Prostate gland (tissue), 2 donors: ENCODE measurements around the gene POLA2. TPM values are rescaled to one million over a fixed set of nuclear protein-coding genes. Genes with fewer than 3 reads are reported as not detected.
A peak's percentile ranks its signal among the peaks of the same experiment; 100 is the strongest.

Source experiments
- DNase-seq: peaks from one replicate; pipeline ENCODE4 v3.0.0-alpha.2; 2019; ENCODE audit warnings: low spot score
- H3K27ac ChIP-seq, 2 donors: fragments of 200-600 bp; sonication (generic); 2 replicates each; pipeline ENCODE4 v1.5.1; 2017 to 2019
- H3K27me3 ChIP-seq: fragments of 200-600 bp; sonication (generic); replicated peaks from 2 replicates; pipeline ENCODE4 v1.5.1; 2019; ENCODE audit not compliant: insufficient read depth
- H3K36me3 ChIP-seq, 2 donors: fragments of 200-600 bp; sonication (generic); 1 replicate in 1 of 2; 2 replicates in 1 of 2; pipeline versions ENCODE4 v1.5.1 to v1.8.1; 2017 to 2019
- H3K4me1 ChIP-seq: fragments of 200-600 bp; sonication (generic); replicated peaks from 2 replicates; pipeline ENCODE4 v1.5.1; 2019
- H3K4me3 ChIP-seq, 2 donors: fragments of 200-600 bp; sonication (generic); 2 replicates each; pipeline ENCODE4 v1.5.1; 2017 to 2019
- H3K9me3 ChIP-seq: fragments of 200-600 bp; sonication (generic); 2 replicates; pipeline ENCODE4 v1.5.1; 2017
- CTCF ChIP-seq, 4 experiments: fragments of 200-600 bp in 2 of 4; fragments of 450-650 bp in 2 of 4; sonication (generic) in 2 of 4; IDR thresholded peaks; 1 replicate in 3 of 4; 2 replicates in 1 of 4; pipeline ENCODE4 v1.5.1; 2016 to 2019; ENCODE audit warnings: antibody characterized with exemption in 4 of 4, mild to moderate bottlenecking in 2 of 4, moderate library complexity in 2 of 4
- POLR2A ChIP-seq: fragments of 450-650 bp; IDR thresholded peaks from one replicate; pipeline ENCODE4 v1.6.1; 2016; ENCODE audit warnings: antibody characterized with exemption, mild to moderate bottlenecking
- POLR2AphosphoS5 ChIP-seq: sonication (generic); formaldehyde crosslinking; IDR thresholded peaks from one replicate; pipeline ENCODE4 v1.6.1; 2017; ENCODE audit warnings: antibody characterized with exemption
- WGBS: methylation state at CpG from one replicate; pipeline ENCODE4 v1.1.5; 2018; 5-methylcytosine and 5-hydroxymethylcytosine counted together
- intact Hi-C: fragments of 100-400 bp; cut with DNase I; formaldehyde crosslinking; loops from one replicate; pipeline ENCODE4 v1.14.2; 2022
- total RNA-seq, 2 donors: library from RNA; depleted of rRNA; stranded (reverse); fragments of >200 nt; gene quantifications; one replicate each; pipeline ENCODE4 v1.1.0, GENCODE V29; 2016

POLA2 gene
- total RNA-seq, 2 donors from 2014 or later = 21.6 to 25.9 TPM

GRCh38 chr11:65305501-65306268 lies 43.9 kb downstream of the POLA2 start:
- intact Hi-C loops = no loop called here

GRCh38 chr11:65307298-65308229 lies 45.8 kb downstream of the POLA2 start:
- DNase-seq = no peak
- peaks cover 8% of the 10 kb centered on the region for H3K4me1 ChIP-seq
- intact Hi-C loops = no loop called here
- no peaks in the 10 kb centered on the region for H3K9me3 ChIP-seq
- H3K27ac ChIP-seq = no peak overlapping the region
- H3K27me3 ChIP-seq = no peaks in the 10 kb centered on the region
- TF ChIP-seq POLR2A = no peak
- no peak for TF ChIP-seq POLR2AphosphoS5
- H3K4me3 ChIP-seq = no peak overlapping the region
- H3K36me3 ChIP-seq = no peaks in the 10 kb centered on the region
- 93% methylated on average over 6 of the region's 6 CpGs for WGBS

More at GRCh38 chr11:65305501-65306268, 43.9 kb downstream of the POLA2 start:
- DNase-seq = peak; percentile 55
- H3K4me1 ChIP-seq = peaks cover 8% of the 10 kb centered on the region
- 44% methylated on average over 17 of the region's 17 CpGs for WGBS
- no peak overlapping the region for H3K4me3 ChIP-seq
- no peaks in the 10 kb centered on the region for H3K9me3 ChIP-seq
- H3K27me3 ChIP-seq = no peaks in the 10 kb centered on the region
- TF ChIP-seq POLR2A = no peak
- TF ChIP-seq POLR2AphosphoS5 = peak; percentile 72
- peak in 2 of 4 experiments; percentile 6 to 16 for TF ChIP-seq CTCF (IDR thresholded peaks at IDR 0.05)
- peak overlapping the region; percentile 54 to 62 for H3K27ac ChIP-seq
- H3K36me3 ChIP-seq = no peaks in the 10 kb centered on the region

- DNase-seq = no peak
- 56% methylated on average over 7 of the region's 7 CpGs for WGBS
- Histone ChIP-seq H3K9me3 (no peaks in the 10 kb centered on the region), H3K36me3 (no peaks in the 10 kb centered on the region), H3K4me3 (no peak overlapping the region), H3K4me1 (peaks cover 8% of the 10 kb centered on the region), H3K27me3 (no peaks in the 10 kb centered on the region), H3K27ac (no peak overlapping the region)
- TF ChIP-seq POLR2A (no peak), POLR2AphosphoS5 (no peak), CTCF (IDR thresholded peaks at IDR 0.05) (no peak)
- intact Hi-C loops = no loop called here
These were observed 46.6 kb downstream of the POLA2 start for GRCh38 chr11:65308281-65308891.

GRCh38 chr11:65309006-65309405 lies 47.2 kb downstream of the POLA2 start:
- peaks cover 8% of the 10 kb centered on the region for H3K4me1 ChIP-seq
- intact Hi-C loops = no loop called here
- no peak overlapping the region for H3K4me3 ChIP-seq
- H3K36me3 ChIP-seq = no peaks in the 10 kb centered on the region
- H3K27me3 ChIP-seq = no peaks in the 10 kb centered on the region
- no peak for DNase-seq
- TF ChIP-seq POLR2AphosphoS5 (no peak), POLR2A (no peak), CTCF (IDR thresholded peaks at IDR 0.05) (no peak)
- H3K27ac ChIP-seq = no peak overlapping the region
- WGBS = 78% methylated on average over 5 of the region's 5 CpGs
- no peaks in the 10 kb centered on the region for H3K9me3 ChIP-seq

GRCh38 chr11:65310215-65310614 lies 48.5 kb downstream of the POLA2 start:
- Histone ChIP-seq H3K27ac (no peak overlapping the region), H3K4me3 (no peak overlapping the region), H3K9me3 (no peaks in the 10 kb centered on the region), H3K4me1 (peaks cover 8% of the 10 kb centered on the region), H3K27me3 (no peaks in the 10 kb centered on the region), H3K36me3 (no peaks in the 10 kb centered on the region)
- no peak for TF ChIP-seq POLR2A
- no peak for DNase-seq
- intact Hi-C loops = no loop called here
- WGBS = 61% methylated on average over 10 of the region's 10 CpGs
